Measurements from ENCODE around the gene PTS. TPM values are rescaled to one million over a fixed set of nuclear protein-coding genes. Genes with fewer than 3 reads are reported as not detected.

PTS gene
- total RNA-seq, 1 experiment from 2014 or later = 71.1 TPM

GRCh38 chr11:112265659-112266409 lies 39.6 kb downstream of the PTS start:
- no peak for DNase-seq (ENCODE audit: low read depth)

DNA sequence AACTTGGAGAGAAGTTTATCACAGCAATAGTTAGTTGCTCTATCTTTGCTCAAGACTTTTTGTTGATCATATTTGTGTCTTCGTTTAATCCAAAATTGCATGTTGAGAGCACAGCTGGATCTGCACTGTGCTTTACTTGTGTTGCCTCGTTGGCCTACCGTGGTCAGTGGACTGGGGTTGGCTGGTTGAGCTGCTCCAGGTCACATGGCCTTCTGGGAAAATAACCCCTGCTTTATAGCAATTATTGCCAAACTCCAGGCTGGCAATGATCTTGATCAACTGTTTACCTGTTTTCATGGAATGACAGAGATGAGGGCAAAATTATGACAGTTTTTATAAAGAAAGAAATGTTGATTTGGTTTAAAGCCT lies 40.2 kb downstream of the PTS start:
- DNase-seq (ENCODE audit: low read depth) = no peak

DNA sequence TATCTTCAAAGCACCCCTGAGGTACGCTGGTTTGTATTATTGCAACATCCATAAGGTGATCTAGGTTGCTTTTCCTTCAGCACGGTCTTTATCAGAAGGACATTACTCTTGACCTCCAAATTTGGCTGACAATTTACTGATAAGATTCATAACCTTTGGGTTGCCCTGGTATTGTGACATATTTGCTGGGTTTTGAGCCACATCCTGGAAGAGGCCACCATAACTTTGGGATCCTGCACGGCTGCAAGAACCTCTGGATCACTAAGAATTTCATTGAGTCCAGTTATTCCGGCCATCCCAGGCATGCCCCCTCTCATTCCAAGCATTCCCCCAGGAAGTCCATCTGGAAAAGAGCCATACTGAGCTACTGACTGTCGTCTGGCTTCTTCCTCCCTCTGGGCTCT lies 41.0 kb downstream of the PTS start:
- no peak for DNase-seq (ENCODE audit: low read depth)

GRCh38 chr11:112268406-112268805 lies 42.2 kb downstream of the PTS start:
- DNase-seq (ENCODE audit: low read depth) = no peak

- DNase-seq (ENCODE audit: low read depth) = no peak
Measured at GRCh38 chr11:112269139-112269538, 42.9 kb downstream of the PTS start.

- DNase-seq (ENCODE audit: low read depth) = no peak
Measured at GRCh38 chr11:112270551-112271180, 44.4 kb downstream of the PTS start.

GRCh38 chr11:112271242-112271641 lies 45.0 kb downstream of the PTS start:
- no peak for DNase-seq (ENCODE audit: low read depth)

GRCh38 chr11:112273066-112273465 lies 46.8 kb downstream of the PTS start:
- DNase-seq (ENCODE audit: low read depth) = no peak

GRCh38 chr11:112274007-112274783 lies 48.0 kb downstream of the PTS start:
- DNase-seq (ENCODE audit: low read depth) = no peak

DNA sequence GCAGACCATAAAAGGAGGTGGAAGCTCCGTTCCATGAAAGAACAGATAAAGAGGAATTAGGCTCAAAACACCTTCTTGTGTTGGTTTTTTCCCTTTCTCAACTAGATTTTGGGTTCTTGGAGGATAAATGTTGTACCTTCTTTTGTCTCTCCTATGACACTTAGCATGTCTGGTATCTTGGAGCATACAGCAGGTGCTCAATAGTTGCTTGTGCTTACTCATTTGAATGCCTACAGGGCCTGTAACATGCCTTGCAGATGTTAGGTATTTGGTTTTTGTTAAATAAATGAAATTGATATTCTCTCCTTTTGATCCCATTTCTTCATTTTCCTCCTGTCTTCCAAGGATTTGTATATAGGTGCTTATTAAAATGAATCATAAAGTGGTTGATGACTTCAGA lies 50.8 kb downstream of the PTS start:
- no peak for DNase-seq (ENCODE audit: low read depth)

GRCh38 chr11:112277941-112278340 lies 51.7 kb downstream of the PTS start:
- DNase-seq (ENCODE audit: low read depth) = no peak

- no peak for DNase-seq (ENCODE audit: low read depth)
Measured at GRCh38 chr11:112278803-112279202, 52.6 kb downstream of the PTS start.

DNA sequence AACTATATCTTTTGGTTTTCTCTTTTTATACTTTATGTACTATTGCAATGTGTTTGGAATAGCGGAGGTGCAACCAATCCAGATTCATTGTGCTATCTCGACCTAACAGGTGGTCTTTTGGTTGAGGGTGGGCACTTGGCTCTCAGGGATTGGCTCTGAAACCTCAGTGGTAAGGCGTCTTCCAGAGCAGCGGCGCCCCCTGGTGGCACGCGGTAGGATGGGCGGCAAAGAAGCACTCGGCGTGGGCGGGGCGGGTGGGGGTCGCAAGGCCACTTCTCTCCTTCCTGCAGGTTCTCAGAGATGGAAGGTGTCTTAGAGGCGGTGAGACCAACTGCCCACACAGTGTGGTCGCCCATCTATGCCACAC lies 53.7 kb downstream of the PTS start:
- peak; percentile 64 for DNase-seq (ENCODE audit: low read depth)

- DNase-seq (ENCODE audit: low read depth) = peak; percentile 79
Measured at GRCh38 chr11:112280268-112281126, 54.3 kb downstream of the PTS start.

DNA sequence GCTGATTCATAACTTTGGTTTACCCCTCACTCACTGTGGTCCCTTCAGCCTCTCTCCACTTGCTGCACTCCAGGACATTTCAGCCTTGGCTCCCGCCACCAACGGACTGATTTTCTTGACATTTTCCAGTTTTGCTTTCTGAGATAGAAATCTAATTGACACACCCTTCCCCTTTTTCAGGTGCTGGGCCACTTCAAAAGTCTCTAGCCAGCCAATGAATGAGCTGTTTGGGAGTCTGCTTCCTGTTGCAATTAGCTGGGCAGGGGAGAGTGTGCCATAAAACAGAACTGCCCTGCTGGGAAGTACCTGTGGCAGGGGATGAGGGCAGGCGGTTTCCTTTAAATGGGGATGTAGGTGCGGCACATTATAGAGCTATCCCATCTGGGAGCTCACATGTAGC lies 55.5 kb downstream of the PTS start:
- no peak for DNase-seq (ENCODE audit: low read depth)

Other genes starting within 250 kb of the PTS start
- gene DLAT, start 201.0 kb upstream of the PTS start, total RNA-seq (2014; rRNA removed; shearing (Covaris generic)) = 49.0 and 49.9 TPM in 2 replicates
- gene PIH1D2, start 152.4 kb upstream of the PTS start, total RNA-seq (2014; rRNA removed; shearing (Covaris generic)) = 1.1 and 8.7 TPM in 2 replicates
- gene NKAPD1, start 152.1 kb upstream of the PTS start, total RNA-seq (2014; rRNA removed; shearing (Covaris generic)) = 26.3 and 26.7 TPM in 2 replicates
- 74.7 and 118 TPM in 2 replicates for gene TIMM8B, start 139.7 kb upstream of the PTS start, total RNA-seq (2014; rRNA removed; shearing (Covaris generic))
- gene SDHD, start 139.6 kb upstream of the PTS start, total RNA-seq (2014; rRNA removed; shearing (Covaris generic)) = 133 and 145 TPM in 2 replicates
- gene IL18, start 62.3 kb upstream of the PTS start, total RNA-seq (2014; rRNA removed; shearing (Covaris generic)) = not detected in 2 replicates
- not detected in 2 replicates for gene TEX12, start 59.1 kb upstream of the PTS start, total RNA-seq (2014; rRNA removed; shearing (Covaris generic))
- gene BCO2, start 50.9 kb upstream of the PTS start, total RNA-seq (2014; rRNA removed; shearing (Covaris generic)) = 0.11 TPM in 1 of 2 replicates, not detected in the other
- gene PLET1, start 34.4 kb downstream of the PTS start, total RNA-seq (2014; rRNA removed; shearing (Covaris generic)) = not detected in 2 replicates